GM23338 (cell line): ENCODE measurements around the gene CNOT4.

Experiments used
- CREB1 ChIP-seq: fragments of 250-450 bp; sonication (Bioruptor Pico); IDR thresholded peaks from 2 replicates; pipeline ENCODE4 v1.5.0; 2020; ENCODE audit warnings: low read depth, mild to moderate bottlenecking, moderate library complexity
- CTCF ChIP-seq, 2 experiments: fragments of 200-600 bp in 1 of 2; sonication (generic) in 1 of 2; conservative IDR thresholded peaks; 2 replicates each; pipeline versions ENCODE4 v1.5.1 to v1.6.1; 2016 to 2017; ENCODE audit warnings: antibody characterized with exemption in 2 of 2, low read depth in 2 of 2, mild to moderate bottlenecking in 2 of 2, moderate library complexity in 1 of 2
- ETS1 ChIP-seq: IDR thresholded peaks from 2 replicates; pipeline ENCODE4 v1.6.1; 2016; ENCODE audit warnings: antibody characterized with exemption
- EZH2 ChIP-seq: fragments of 200-600 bp; sonication (generic); IDR thresholded peaks from one replicate; pipeline ENCODE4 v1.8.0; 2017; ENCODE audit warnings: antibody characterized with exemption, mild to moderate bottlenecking, low read depth; ENCODE audit not compliant: unreplicated experiment
- EZH2phosphoT487 ChIP-seq: fragments of 200-600 bp; sonication (generic); IDR thresholded peaks from one replicate; pipeline ENCODE4 v1.8.1; 2018; ENCODE audit warnings: antibody characterized with exemption; ENCODE audit not compliant: unreplicated experiment
- JUNB ChIP-seq: IDR thresholded peaks from one replicate; pipeline ENCODE4 v1.6.1; 2016; ENCODE audit warnings: antibody characterized with exemption; ENCODE audit not compliant: unreplicated experiment
- NANOG ChIP-seq: IDR thresholded peaks from 2 replicates; pipeline ENCODE4 v1.6.1; 2016; ENCODE audit warnings: antibody characterized with exemption, borderline replicate concordance
- POLR2AphosphoS5 ChIP-seq: IDR thresholded peaks from 2 replicates; pipeline ENCODE4 v1.6.1; 2016; ENCODE audit warnings: antibody characterized with exemption, low read depth
- REST ChIP-seq: IDR thresholded peaks from one replicate; pipeline ENCODE4 v1.6.1; 2018; ENCODE audit warnings: antibody characterized with exemption; ENCODE audit not compliant: unreplicated experiment
- STAT1 ChIP-seq: IDR thresholded peaks from one replicate; pipeline ENCODE4 v1.6.1; 2016; ENCODE audit warnings: antibody characterized with exemption; ENCODE audit not compliant: unreplicated experiment
- ZNF114 ChIP-seq: fragments of 250-450 bp; sonication (Bioruptor Pico); IDR thresholded peaks from 2 replicates; pipeline ENCODE4 v1.5.0; 2020; ENCODE audit warnings: mild to moderate bottlenecking, moderate library complexity
- ZNF331 ChIP-seq: fragments of 250-450 bp; sonication (Bioruptor Pico); IDR thresholded peaks from 2 replicates; pipeline ENCODE4 v1.5.0; 2020; ENCODE audit warnings: low read depth, mild to moderate bottlenecking, moderate library complexity
- ZNF462 ChIP-seq: fragments of 250-450 bp; sonication (Bioruptor Pico); IDR thresholded peaks from 2 replicates; pipeline ENCODE4 v1.5.0; 2020; ENCODE audit warnings: mild to moderate bottlenecking, moderate library complexity

- no peak for TF ChIP-seq CTCF (conservative IDR thresholded peaks at IDR 0.05; ENCODE audit: low read depth in 2 of 2)
- no peak for TF ChIP-seq REST
- no peak for TF ChIP-seq EZH2
- TF ChIP-seq STAT1 = no peak
- no peak for TF ChIP-seq ZNF331 (CRISPR knock-in tag)
- TF ChIP-seq EZH2phosphoT487 = no peak
- no peak for TF ChIP-seq POLR2AphosphoS5
- TF ChIP-seq CREB1 (CRISPR knock-in tag) = no peak
- TF ChIP-seq ZNF462 (CRISPR knock-in tag) = no peak
- TF ChIP-seq ETS1 = no peak
- no peak for TF ChIP-seq JUNB
- TF ChIP-seq NANOG = no peak
- TF ChIP-seq ZNF114 (CRISPR knock-in tag) = no peak
Observed at GRCh38 chr7:135493362-135493761, 16.5 kb downstream of the CNOT4 start.
